IPS-18c (cell line): ENCODE data around the gene RC3H2.
A peak's percentile ranks its signal among the peaks of the same experiment; 100 is the strongest.
"Not testable (repeated sequence)": the region's sequence is repeated elsewhere in the genome, so short reads cannot be mapped to it uniquely, and the experiment has no call there.

Experiments
- H3K4me3 ChIP-seq: 2 replicates; pipeline ENCODE4 v1.7.0; 2013; ENCODE audit warnings: low read depth, mild to moderate bottlenecking, low read length, moderate library complexity; ENCODE audit not compliant: insufficient read depth
- H3K9me3 ChIP-seq: one replicate; pipeline ENCODE4 v1.6.1; 2013; ENCODE audit warnings: mild to moderate bottlenecking, low read length, moderate library complexity; ENCODE audit not compliant: control insufficient read depth, insufficient read depth

RC3H2 gene

DNA sequence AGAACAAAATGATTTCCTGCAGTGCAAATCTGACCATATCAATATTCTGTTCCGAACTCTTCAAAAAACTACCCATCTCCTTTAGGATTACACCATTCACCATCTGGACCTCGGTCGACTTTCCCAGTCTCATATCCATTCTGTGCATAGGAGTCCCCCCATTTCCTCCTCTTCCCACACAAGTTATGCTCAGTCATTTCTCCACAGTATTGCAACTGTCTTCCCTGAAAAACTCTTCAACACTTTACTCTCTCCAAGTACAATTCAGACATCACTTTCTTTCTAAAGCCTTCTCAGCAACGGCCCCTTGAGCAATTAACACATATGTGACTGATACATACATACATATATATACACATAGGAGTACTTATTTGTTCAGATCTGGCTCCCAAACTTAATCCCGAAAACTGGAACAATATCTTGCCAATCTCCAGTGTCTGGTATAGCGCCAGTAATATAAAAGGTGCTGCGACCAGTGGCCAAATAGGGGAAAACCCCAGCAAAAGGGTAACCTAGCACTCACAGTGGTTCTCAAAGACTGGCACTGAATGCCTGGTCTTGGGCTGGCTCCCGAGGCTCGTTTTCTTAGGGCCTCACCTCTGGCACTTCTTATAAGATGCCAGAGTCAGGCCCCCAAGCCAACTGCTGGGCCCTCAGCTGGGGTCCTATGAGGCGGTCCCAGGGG, 25.5 kb upstream of the RC3H2 start:
- peak overlapping the region; percentile 81 for H3K4me3 ChIP-seq
- no peaks in the 10 kb centered on the region for H3K9me3 ChIP-seq

GRCh38 chr9:122929796-122930354, 24.7 kb upstream of the RC3H2 start:
- no peak overlapping the region; the same call in 1 of the 2 replicates for H3K4me3 ChIP-seq
- H3K9me3 ChIP-seq: no peaks in the 10 kb centered on the region

- Histone ChIP-seq H3K4me3 (no peak overlapping the region), H3K9me3 (no peaks in the 10 kb centered on the region)
Observed at GRCh38 chr9:122923947-122924346, 18.8 kb upstream of the RC3H2 start.

- no peak overlapping the region for H3K4me3 ChIP-seq
Observed at GRCh38 chr9:122922713-122923112, 17.6 kb upstream of the RC3H2 start.

DNA sequence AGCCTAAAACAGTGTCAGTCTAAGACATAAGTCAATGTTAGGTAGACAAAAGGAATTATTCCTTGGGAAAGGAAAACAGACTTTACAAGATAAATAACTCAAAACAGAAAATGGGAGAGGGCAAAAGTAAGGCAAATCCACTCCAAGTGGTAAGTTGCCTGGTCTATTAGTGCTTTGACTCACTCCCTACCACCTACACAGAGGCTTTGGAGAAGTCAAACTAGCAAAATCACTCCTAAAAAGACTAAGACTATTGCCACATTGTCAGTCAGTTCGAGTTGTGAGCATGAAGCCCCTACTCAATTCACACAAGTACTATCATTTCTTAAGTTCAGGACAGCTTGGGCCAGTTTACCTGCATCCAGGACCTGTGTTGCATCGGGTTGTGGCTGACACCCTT, 13.2 kb upstream of the RC3H2 start:
- Histone ChIP-seq H3K4me3 (no peak overlapping the region), H3K9me3 (no peaks in the 10 kb centered on the region)

More at GRCh38 chr9:122922713-122923112, 17.6 kb upstream of the RC3H2 start:
- H3K9me3 ChIP-seq: no peaks in the 10 kb centered on the region

DNA sequence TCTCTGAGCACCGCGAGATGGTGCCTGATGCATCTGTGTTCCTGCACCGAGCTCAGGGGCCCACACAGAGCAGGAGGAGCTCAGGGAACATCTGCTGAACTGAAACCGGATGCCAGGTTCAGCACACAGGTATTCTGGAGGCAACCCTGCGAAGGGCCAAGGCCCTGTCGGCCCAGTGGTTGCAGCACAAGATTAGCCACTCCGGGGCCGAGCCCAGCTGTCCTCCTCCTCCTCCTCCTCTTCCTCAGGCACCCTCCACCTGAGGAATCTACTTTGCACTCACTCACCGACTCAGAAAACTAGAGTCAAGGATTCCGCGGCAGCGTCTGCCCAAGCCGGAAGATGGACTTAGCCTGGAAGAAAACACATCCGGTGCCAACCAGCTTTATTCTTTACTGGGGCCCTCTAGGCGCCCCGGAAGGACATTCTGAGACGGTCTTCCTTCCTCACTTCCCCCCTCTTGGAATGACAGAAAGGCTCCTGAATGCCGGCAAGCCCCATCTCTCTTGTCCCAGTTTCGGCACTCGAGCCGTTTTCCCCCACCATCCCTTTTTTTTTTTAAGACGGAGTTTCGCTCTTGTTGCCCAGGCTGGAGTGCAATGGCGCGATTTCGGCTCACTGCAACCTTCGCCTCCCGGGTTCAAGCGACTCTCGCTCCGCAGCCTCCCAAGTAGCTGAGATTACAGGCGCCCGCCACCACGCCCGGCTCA, 8.0 kb upstream of the RC3H2 start, which contains the start of gene ZBTB6:
Gene ZBTB6, minus strand, starts transcription at position 360 of the 710 bp plus-strand sequence. CDS start 1,251 bp downstream, outside the sequence.
- peak within 1 kb of the TSS; percentile 94 for H3K4me3 ChIP-seq
- no peaks in the 10 kb centered on the region for H3K9me3 ChIP-seq

- Histone ChIP-seq H3K9me3 (no peaks in the 10 kb centered on the region), H3K4me3 (peak overlapping the region; percentile 94)
Observed at GRCh38 chr9:122912671-122912963, 7.5 kb upstream of the RC3H2 start.

DNA sequence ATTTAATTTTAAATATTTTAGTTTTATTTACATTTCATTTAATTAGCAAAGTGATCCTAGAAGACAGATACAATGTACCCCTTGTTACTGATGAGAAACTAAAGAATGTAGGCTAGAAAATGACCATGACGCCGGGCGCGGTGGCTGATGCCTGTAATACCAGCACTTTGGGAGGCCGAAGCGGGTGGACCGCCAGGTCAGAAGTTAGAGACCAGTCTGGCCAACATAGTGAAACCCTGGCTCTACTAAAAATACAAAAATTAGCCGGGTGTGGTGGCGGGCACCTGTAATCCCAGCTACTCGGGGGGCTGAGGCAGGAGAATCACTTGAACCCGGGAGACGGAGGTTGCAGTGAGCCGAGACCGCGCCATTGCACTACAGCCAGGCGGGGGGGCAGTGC, 963 bp upstream of the RC3H2 start:
- not testable (repeated sequence) for H3K4me3 ChIP-seq, H3K9me3 ChIP-seq

DNA sequence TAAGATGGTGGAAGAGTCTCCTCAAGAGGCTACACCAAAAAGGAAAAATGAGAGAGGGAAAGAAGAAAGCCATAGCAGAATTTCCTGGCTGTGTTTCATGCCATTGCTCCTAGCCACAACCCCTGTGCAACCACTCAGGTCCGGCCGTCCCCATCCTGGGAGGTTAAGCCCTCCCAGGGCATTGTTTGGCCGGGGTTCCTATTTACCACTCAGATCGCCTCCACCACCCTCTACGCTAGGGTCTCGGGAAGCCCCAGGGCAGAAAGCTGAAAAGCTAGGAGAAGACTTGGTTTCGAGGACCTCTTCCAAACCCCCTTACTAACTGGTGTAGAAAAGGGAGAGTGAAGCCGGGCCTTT, 715 bp downstream of the RC3H2 start:
- Histone ChIP-seq H3K9me3 (no peaks in the 10 kb centered on the region), H3K4me3 (peak overlapping the region; percentile 95)

DNA sequence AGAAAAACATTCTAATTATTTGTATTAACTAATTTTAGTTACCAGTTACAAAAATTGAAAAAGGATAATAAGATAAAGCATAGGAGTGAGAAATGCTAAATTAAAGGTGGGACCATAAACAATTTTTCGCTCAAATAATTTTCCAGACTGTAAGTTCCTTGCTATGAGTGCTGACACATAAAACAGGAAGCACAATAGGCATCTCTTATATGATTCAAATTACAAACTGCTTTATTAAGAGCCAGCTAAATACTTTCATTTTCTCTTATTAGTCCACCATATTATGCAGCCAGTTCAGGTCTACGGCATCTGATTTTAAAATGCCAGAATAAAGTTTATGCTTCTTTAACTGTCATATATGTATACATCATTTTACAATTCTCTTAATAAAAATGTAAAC, 4.4 kb downstream of the RC3H2 start:
- Histone ChIP-seq H3K4me3 (no peak overlapping the region), H3K9me3 (no peaks in the 10 kb centered on the region)

DNA sequence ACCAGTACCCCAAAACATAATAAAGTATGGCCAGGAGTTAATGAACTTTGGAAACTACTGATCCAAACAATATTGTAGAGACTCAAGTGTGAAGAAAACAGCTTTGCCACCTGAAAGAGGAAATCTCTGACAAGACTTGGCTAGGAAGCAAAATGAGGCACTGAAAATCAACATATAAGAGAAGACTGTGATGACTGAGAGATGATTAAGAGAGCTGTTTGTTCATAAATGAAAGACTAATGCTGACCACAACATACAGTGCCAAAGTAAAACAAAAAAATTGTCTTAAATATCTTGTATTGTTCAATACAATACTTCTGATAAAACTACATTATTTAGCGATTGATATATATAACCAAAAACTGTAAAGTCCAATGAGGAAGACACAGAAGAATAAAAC, 7.2 kb downstream of the RC3H2 start:
- no peak overlapping the region for H3K4me3 ChIP-seq

GRCh38 chr9:122888480-122888879, 16.7 kb downstream of the RC3H2 start:
- H3K9me3 ChIP-seq: no peaks in the 10 kb centered on the region
- H3K4me3 ChIP-seq: no peak overlapping the region

More for the DNA sequence above, 7.2 kb downstream of the RC3H2 start:
- H3K9me3 ChIP-seq: no peaks in the 10 kb centered on the region

DNA sequence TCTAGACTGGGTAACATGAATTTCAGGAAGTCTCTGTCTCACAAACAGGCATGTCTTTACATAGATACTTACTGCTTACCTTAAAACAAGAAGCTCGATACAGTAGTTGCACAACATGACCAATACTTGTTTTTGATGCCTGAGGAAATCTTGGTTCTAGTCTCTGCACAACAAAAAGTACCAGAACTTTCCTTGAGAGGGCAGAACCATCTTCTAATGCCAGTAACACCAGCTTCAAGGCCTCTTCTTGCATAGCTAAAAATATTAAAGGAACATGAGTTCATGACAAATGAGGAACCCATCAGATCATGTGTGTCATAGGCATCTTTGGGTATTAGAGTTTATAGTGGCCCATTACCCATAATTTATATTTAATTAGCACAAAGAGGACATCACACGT, 22.0 kb downstream of the RC3H2 start:
- no peaks in the 10 kb centered on the region for H3K9me3 ChIP-seq
- no peak overlapping the region for H3K4me3 ChIP-seq

- Histone ChIP-seq H3K9me3 (peaks cover 2% of the 10 kb centered on the region), H3K4me3 (no peak overlapping the region)
Observed at GRCh38 chr9:122879443-122879842, 25.7 kb downstream of the RC3H2 start.

- Histone ChIP-seq H3K9me3 (peaks cover 2% of the 10 kb centered on the region), H3K4me3 (no peak overlapping the region)
Observed at GRCh38 chr9:122875523-122875922, 29.6 kb downstream of the RC3H2 start.

- not testable (repeated sequence) for H3K4me3 ChIP-seq, H3K9me3 ChIP-seq
Observed at GRCh38 chr9:122867276-122867675, 37.9 kb downstream of the RC3H2 start.

- H3K9me3 ChIP-seq: no peaks in the 10 kb centered on the region
- H3K4me3 ChIP-seq: no peak overlapping the region
Observed at GRCh38 chr9:122866079-122866478, 39.1 kb downstream of the RC3H2 start.

DNA sequence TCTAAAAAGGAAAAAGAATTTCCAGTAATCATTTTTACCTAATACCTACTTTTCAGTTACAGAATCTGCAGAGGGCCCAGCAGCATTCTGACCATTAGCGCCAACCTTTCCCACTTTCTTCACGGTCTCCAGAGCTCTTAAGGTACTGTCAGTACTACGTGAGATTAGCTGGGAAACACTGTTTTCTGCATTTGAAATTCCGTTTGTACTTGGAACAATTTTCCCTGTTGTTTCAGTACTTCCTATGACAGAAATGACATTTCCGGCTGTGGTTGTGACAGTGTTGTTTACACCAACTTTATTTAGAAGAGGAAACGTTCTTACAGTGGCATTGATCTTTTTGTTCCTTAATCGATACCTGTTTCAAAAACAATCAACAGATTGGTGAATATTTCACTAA, 39.9 kb downstream of the RC3H2 start:
- Histone ChIP-seq H3K9me3 (no peaks in the 10 kb centered on the region), H3K4me3 (no peak overlapping the region)
